H1 (cell line): ENCODE measurements around the gene GAMT. TPM values are rescaled to one million over a fixed set of nuclear protein-coding genes. Genes with fewer than 3 reads are reported as not detected.

ENCODE experiments used
- CTCF ChIA-PET: fragments of 300-600 bp; sonication (Branson Sonifier 250); formaldehyde crosslinking; loops from one replicate; lab custom pipeline; 2021; ENCODE audit not compliant: partially characterized antibody; lab: Charles Lee
- POLR2A ChIA-PET: fragments of 300-600 bp; sonication (Branson Sonifier 250); formaldehyde crosslinking; loops from one replicate; lab custom pipeline; 2021; ENCODE audit warnings: inconsistent platforms; ENCODE audit not compliant: partially characterized antibody; lab: Charles Lee
- DNase-seq, 2 experiments: peaks; one replicate each; pipeline versions ENCODE4 v3.0.0 to v3.0.0-alpha.2; 2010 to 2022; ENCODE audit warnings: low spot score in 2 of 2, low read depth in 1 of 2, mixed read lengths in 1 of 2
- FAIRE-seq: peaks from 2 replicates; lab custom pipeline; 2011; peaks lifted over from hg19 to GRCh38; lab: Jason Lieb, UNC
- H2AFZ ChIP-seq: 2 replicates; pipeline ENCODE4 v1.8.1; 2012; ENCODE audit warnings: low read length, inconsistent platforms
- H2AK5ac ChIP-seq: 2 replicates; pipeline ENCODE4 v1.6.1; 2013; ENCODE audit warnings: low read depth, low read length
- H2BK120ac ChIP-seq: replicated peaks from 2 replicates; pipeline ENCODE3; 2013; ENCODE audit warnings: low read depth, low read length, inconsistent platforms
- H2BK12ac ChIP-seq: 2 replicates; pipeline ENCODE4 v1.6.1; 2013; ENCODE audit warnings: low read depth, low read length
- H2BK15ac ChIP-seq: 2 replicates; pipeline ENCODE4 v1.6.1; 2013; ENCODE audit warnings: low read length
- H2BK20ac ChIP-seq: 2 replicates; pipeline ENCODE4 v1.6.1; 2013; ENCODE audit warnings: low read length
- H2BK5ac ChIP-seq: 2 replicates; pipeline ENCODE4 v1.6.1; 2013; ENCODE audit warnings: low read depth, low read length
- H3K14ac ChIP-seq: 2 replicates; pipeline ENCODE4 v1.6.1; 2013; ENCODE audit warnings: inconsistent platforms; ENCODE audit not compliant: insufficient read length
- H3K18ac ChIP-seq: 2 replicates; pipeline ENCODE4 v1.6.1; 2013; ENCODE audit warnings: low read length; ENCODE audit errors: extremely low read depth
- H3K23ac ChIP-seq: 2 replicates; pipeline ENCODE4 v1.6.1; 2013; ENCODE audit warnings: inconsistent platforms; ENCODE audit not compliant: insufficient read length
- H3K23me2 ChIP-seq: 2 replicates; pipeline ENCODE4 v1.6.1; 2013; ENCODE audit warnings: low read depth, low read length
- H3K27ac ChIP-seq: 2 replicates; pipeline ENCODE4 v1.6.1; 2011; ENCODE audit warnings: low read depth, low read length, inconsistent platforms
- H3K27me3 ChIP-seq, 4 experiments: replicated peaks in 1 of 4; 1 replicate in 1 of 4; 2 replicates in 3 of 4; pipeline versions ENCODE4 v1.6.1 to v1.8.1; 2011 to 2013; ENCODE audit warnings: low read length in 3 of 4, mild to moderate bottlenecking in 3 of 4, inconsistent platforms in 2 of 4, mixed read lengths in 2 of 4, moderate library complexity in 1 of 4; ENCODE audit not compliant: control insufficient read depth in 3 of 4, insufficient read depth in 3 of 4; ENCODE audit errors: extremely low read depth in 1 of 4
- H3K36me3 ChIP-seq, 4 experiments: 2 replicates each; pipeline versions ENCODE4 v1.6.1 to v1.8.1; 2011 to 2013; ENCODE audit warnings: mild to moderate bottlenecking in 4 of 4, low read length in 3 of 4, moderate library complexity in 2 of 4, control low read depth in 1 of 4, inconsistent platforms in 1 of 4; ENCODE audit not compliant: insufficient read depth in 4 of 4, control insufficient read depth in 2 of 4
- H3K4ac ChIP-seq: replicated peaks from 2 replicates; pipeline ENCODE3; 2013; ENCODE audit warnings: low read length, low read depth, mixed read lengths, inconsistent platforms; ENCODE audit not compliant: insufficient read length
- H3K4me1 ChIP-seq, 4 experiments: replicated peaks in 1 of 4; 1 replicate in 1 of 4; 2 replicates in 3 of 4; pipeline versions ENCODE4 v1.6.1 to v1.8.1; 2011 to 2013; ENCODE audit warnings: low read length in 3 of 4, inconsistent platforms in 2 of 4, mixed read lengths in 1 of 4; ENCODE audit not compliant: insufficient read depth in 4 of 4, control insufficient read depth in 3 of 4
- H3K4me2 ChIP-seq, 2 experiments: 2 replicates each; pipeline versions ENCODE4 v1.6.1 to v1.8.1; 2011 to 2013; ENCODE audit warnings: low read depth in 2 of 2, low read length in 2 of 2, control low read depth in 1 of 2, inconsistent platforms in 1 of 2, mild to moderate bottlenecking in 1 of 2; ENCODE audit not compliant: insufficient read depth in 1 of 2
- H3K4me3 ChIP-seq, 4 experiments: fragments of 200-600, 300-600 bp in 1 of 4; sonication (generic), shearing (Covaris generic), sonication (Bioruptor Twin) in 1 of 4; 2 replicates each; pipeline versions ENCODE4 v1.5.1 to v1.8.1; 2011 to 2016; ENCODE audit warnings: low read length in 4 of 4, low read depth in 3 of 4, control low read depth in 2 of 4, inconsistent platforms in 2 of 4, mild to moderate bottlenecking in 2 of 4, mixed read lengths in 1 of 4, moderate library complexity in 1 of 4; ENCODE audit not compliant: insufficient read depth in 2 of 4; ENCODE audit errors: extremely low read depth in 1 of 4
- H3K56ac ChIP-seq: replicated peaks from 2 replicates; pipeline ENCODE3; 2013; ENCODE audit warnings: low read depth, mild to moderate bottlenecking, mixed read lengths, low read length, inconsistent platforms; ENCODE audit not compliant: insufficient read length
- H3K79me1 ChIP-seq: 2 replicates; pipeline ENCODE4 v1.6.1; 2013; ENCODE audit warnings: low read depth, low read length, control low read depth
- H3K79me2 ChIP-seq, 2 experiments: 2 replicates each; pipeline versions ENCODE4 v1.6.1 to v1.8.1; 2012 to 2013; ENCODE audit warnings: low read length in 2 of 2, mild to moderate bottlenecking in 2 of 2, inconsistent platforms in 1 of 2; ENCODE audit not compliant: insufficient read depth in 2 of 2, control insufficient read depth in 1 of 2
- H3K9ac ChIP-seq, 4 experiments: replicated peaks in 1 of 4; 1 replicate in 1 of 4; 2 replicates in 3 of 4; pipeline versions ENCODE4 v1.6.1 to v1.8.1; 2011 to 2013; ENCODE audit warnings: low read depth in 3 of 4, low read length in 3 of 4, control low read depth in 2 of 4, mild to moderate bottlenecking in 2 of 4, moderate library complexity in 2 of 4, inconsistent platforms in 1 of 4; ENCODE audit errors: extremely low read depth in 1 of 4
- H3K9me3 ChIP-seq, 2 experiments: 2 replicates each; pipeline versions ENCODE4 v1.6.1 to v1.8.1; 2012 to 2013; ENCODE audit warnings: mild to moderate bottlenecking in 2 of 2, moderate library complexity in 2 of 2, control low read depth in 1 of 2, inconsistent platforms in 1 of 2, low read depth in 1 of 2, low read length in 1 of 2, mixed read lengths in 1 of 2; ENCODE audit not compliant: insufficient read depth in 2 of 2
- H4K20me1 ChIP-seq, 2 experiments: replicated peaks in 1 of 2; 2 replicates each; pipeline versions ENCODE3 to v1.8.1; 2011 to 2013; ENCODE audit warnings: inconsistent platforms in 2 of 2, low read length in 2 of 2, mild to moderate bottlenecking in 1 of 2; ENCODE audit not compliant: insufficient read depth in 2 of 2, control insufficient read depth in 1 of 2
- H4K5ac ChIP-seq: 2 replicates; pipeline ENCODE4 v1.6.1; 2013; ENCODE audit warnings: low read length, low read depth, mixed read lengths, inconsistent platforms; ENCODE audit not compliant: insufficient read length
- H4K8ac ChIP-seq: 2 replicates; pipeline ENCODE4 v1.8.0; 2013; ENCODE audit warnings: mild to moderate bottlenecking, moderate library complexity, low read length, inconsistent platforms; ENCODE audit not compliant: insufficient read depth; ENCODE audit errors: extremely low read depth
- H4K91ac ChIP-seq: replicated peaks from 2 replicates; pipeline ENCODE3; 2013; ENCODE audit warnings: low read length, mixed read lengths, inconsistent platforms; ENCODE audit not compliant: insufficient read length
- BCL11A ChIP-seq, 2 experiments: IDR thresholded peaks; one replicate each; pipeline ENCODE4 v1.6.1; 2011; ENCODE audit warnings: low read depth in 2 of 2, low read length in 2 of 2, mild to moderate bottlenecking in 2 of 2
- CHD2 ChIP-seq: IDR thresholded peaks from 2 replicates; pipeline ENCODE4 v1.6.1; 2012; ENCODE audit warnings: low read length, improper control_type of control experiment
- EGR1 ChIP-seq: IDR thresholded peaks from 2 replicates; pipeline ENCODE4 v1.6.1; 2011; ENCODE audit warnings: low read depth, low read length, borderline replicate concordance
- FOSL1 ChIP-seq: IDR thresholded peaks from 2 replicates; pipeline ENCODE4 v1.6.1; 2011; ENCODE audit warnings: mild to moderate bottlenecking, low read depth, low read length, moderate library complexity; ENCODE audit not compliant: insufficient read depth
- JUND ChIP-seq: IDR thresholded peaks from 2 replicates; pipeline ENCODE4 v1.6.1; 2011; ENCODE audit warnings: mild to moderate bottlenecking, improper control_type of control experiment, low read length
- PHF8 ChIP-seq: fragments of 200-600 bp; sonication (generic); conservative IDR thresholded peaks from 2 replicates; pipeline ENCODE4 v1.7.1; 2012; ENCODE audit warnings: low read depth, mild to moderate bottlenecking, inconsistent platforms, low read length, moderate library complexity
- TCF12 ChIP-seq: IDR thresholded peaks from 2 replicates; pipeline ENCODE4 v1.6.1; 2011; ENCODE audit warnings: low read depth, mild to moderate bottlenecking, low read length
- TEAD4 ChIP-seq: IDR thresholded peaks from 2 replicates; pipeline ENCODE4 v1.6.1; 2012; ENCODE audit warnings: low read depth, low read length, inconsistent platforms, mixed read lengths
- WGBS, 2 experiments: shearing (Covaris generic) in 1 of 2; methylation state at CpG; one replicate each; pipeline versions ENCODE4 v1.1.6 to v1.1.7; 2013 to 2015; ENCODE audit warnings: low lambda C conversion rate in 2 of 2, mixed read lengths in 2 of 2, inconsistent platforms in 1 of 2, low coverage in 1 of 2, missing lambda C conversion rate in 1 of 2; ENCODE audit not compliant: insufficient replicate concordance in 2 of 2, insufficient coverage in 1 of 2, insufficient read length in 1 of 2; ENCODE audit errors: extremely low coverage in 1 of 2, missing lambda C conversion rate in 1 of 2; 5-methylcytosine and 5-hydroxymethylcytosine counted together
- polyA plus RNA-seq, 7 experiments: library from polyadenylated mRNA; depleted of rRNA in 3 of 7; stranded (reverse) in 5 of 7; unstranded in 2 of 7; fragments of >200 nt in 5 of 7; fragments of 200-250 nt in 2 of 7; gene quantifications; 1 replicate in 5 of 7; 2 replicates in 1 of 7; 4 replicates in 1 of 7; pipeline versions ENCODE4 v1.2.1 to v1.2.3, GENCODE V29; 2011 to 2013; ENCODE audit warnings: missing spikeins in 2 of 7, mixed read lengths in 2 of 7
- total RNA-seq: library from RNA; stranded (reverse); fragmentation: NEBNext Ultra II Directional; extraction: Animal tissue kit (Norgen Biotek cat#: 25700); gene quantifications from 2 replicates; pipeline ENCODE4 v1.2.1, GENCODE V29; 2021
- TF ChIP-seq, protein P1 (sequence below): IDR thresholded peaks from 2 replicates; pipeline ENCODE4 v1.6.1; 2012; ENCODE audit warnings: low read length, inconsistent platforms

GAMT gene
- total and polyA plus RNA-seq, 2 of the 8 experiments (the other 6 are each of a cell fraction or from before 2014, with no cell fraction given) = 17.2 to 35.6 TPM

DNA sequence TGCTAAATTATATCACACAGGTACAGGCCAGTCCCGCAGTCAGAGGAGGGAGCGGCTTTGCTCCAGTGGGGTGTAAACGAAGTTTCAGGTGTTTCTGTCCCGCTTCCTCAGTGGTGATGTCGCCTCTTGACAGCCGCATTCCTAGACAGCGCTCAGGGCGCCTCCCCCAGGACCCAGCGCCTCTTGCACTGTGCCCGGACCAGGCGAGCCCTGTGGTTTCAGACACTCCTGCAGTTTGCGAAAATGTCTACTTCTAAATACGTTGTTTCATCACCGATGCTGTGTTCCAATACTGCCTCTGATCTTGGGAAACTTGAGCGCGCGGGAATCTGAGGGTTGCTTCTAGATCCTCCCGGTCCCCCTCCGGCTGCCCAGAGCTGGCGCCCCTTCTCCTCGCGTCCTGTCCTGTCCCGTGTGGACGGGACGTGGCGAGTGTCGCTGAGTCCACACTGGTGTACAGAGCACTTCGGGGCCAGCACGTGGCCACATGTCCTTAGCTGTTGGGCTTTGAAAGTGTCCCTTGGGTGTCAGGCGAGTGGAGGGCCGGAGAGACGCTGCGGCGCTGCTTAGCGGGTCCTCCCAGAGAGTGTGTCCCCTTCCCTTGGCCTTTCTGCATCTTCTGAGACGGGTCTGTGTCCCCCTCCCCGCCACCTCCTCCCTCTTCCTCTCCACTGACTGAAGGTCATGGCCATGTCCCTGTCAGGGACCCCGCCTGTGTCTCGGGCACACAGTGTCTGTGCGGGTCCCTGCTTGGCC is 22.3 kb upstream of the GAMT start:
- no peak overlapping the region for H3K27ac ChIP-seq
- peak overlapping the region; percentile 31 for H4K8ac ChIP-seq
- peaks cover 37 to 49% of the 10 kb centered on the region in 2 experiments for H4K20me1 ChIP-seq
- H3K4me3 ChIP-seq = no peak overlapping the region
- H4K91ac ChIP-seq = no peak overlapping the region
- no peak overlapping the region for H3K14ac ChIP-seq
- H3K56ac ChIP-seq = no peak overlapping the region
- 90% methylated on average over 37 of the region's 40 CpGs; no CpG with 5 or more reads in 1 of the 2 experiments for WGBS, 2 experiments
- DNase-seq = no peak
- no peaks in the 10 kb centered on the region for H3K27me3 ChIP-seq
- peak overlapping the region; percentile 49; the same call in 1 of the 2 replicates for H2BK5ac ChIP-seq
- POLR2A ChIA-PET = interaction anchor here (0.6 to 2.6 kb wide), 6 partner anchors 9 to 154 kb away, joined by 3 to 12 read pairs (median 3); partner anchors contain the start of gene CIRBP
- no peak overlapping the region for H3K18ac ChIP-seq
- H3K36me3 ChIP-seq = peaks cover 37 to 85% (median 69%) of the 10 kb centered on the region in 4 experiments
- no peak overlapping the region for H2BK120ac ChIP-seq
- H3K9me3 ChIP-seq = no peaks in the 10 kb centered on the region
- H2BK20ac ChIP-seq = no peak overlapping the region
- CTCF ChIA-PET = interaction anchor here (0.9 to 1.4 kb wide), 2 partner anchors 13 kb away, joined by 3 to 6 read pairs; no protein-coding TSS in a partner anchor
- H3K9ac ChIP-seq = no peak overlapping the region
- peaks cover 0 to 3% (median under 1%) of the 10 kb centered on the region in 4 experiments; a peak in 2 of 7 replicates for H3K4me1 ChIP-seq
- no peaks in the 10 kb centered on the region for H3K23me2 ChIP-seq
- H2BK12ac ChIP-seq = no peak overlapping the region
- no peak overlapping the region for H2AFZ ChIP-seq
- FAIRE-seq = no peak
- H3K4me2 ChIP-seq = no peak overlapping the region
- no peak overlapping the region for H3K23ac ChIP-seq
- H4K5ac ChIP-seq = no peak overlapping the region
- peaks cover 13% of the 10 kb centered on the region for H3K79me1 ChIP-seq
- no peak overlapping the region for H2BK15ac ChIP-seq
- no peak overlapping the region for H3K4ac ChIP-seq
- peaks cover 0 to 69% of the 10 kb centered on the region in 2 experiments; a peak in 3 of 4 replicates for H3K79me2 ChIP-seq
- H2AK5ac ChIP-seq = no peak overlapping the region
- TF ChIP-seq TEAD4 (no peak), BCL11A (IDR thresholded peaks at IDR 0.05; ENCODE audit: low read depth in 2 of 2, low read length in 2 of 2) (no peak), TCF12 (no peak), JUND (no peak), EGR1 (no peak), FOSL1 (no peak), PHF8 (no peak), CHD2 (no peak)
- TF ChIP-seq, protein P1, sequence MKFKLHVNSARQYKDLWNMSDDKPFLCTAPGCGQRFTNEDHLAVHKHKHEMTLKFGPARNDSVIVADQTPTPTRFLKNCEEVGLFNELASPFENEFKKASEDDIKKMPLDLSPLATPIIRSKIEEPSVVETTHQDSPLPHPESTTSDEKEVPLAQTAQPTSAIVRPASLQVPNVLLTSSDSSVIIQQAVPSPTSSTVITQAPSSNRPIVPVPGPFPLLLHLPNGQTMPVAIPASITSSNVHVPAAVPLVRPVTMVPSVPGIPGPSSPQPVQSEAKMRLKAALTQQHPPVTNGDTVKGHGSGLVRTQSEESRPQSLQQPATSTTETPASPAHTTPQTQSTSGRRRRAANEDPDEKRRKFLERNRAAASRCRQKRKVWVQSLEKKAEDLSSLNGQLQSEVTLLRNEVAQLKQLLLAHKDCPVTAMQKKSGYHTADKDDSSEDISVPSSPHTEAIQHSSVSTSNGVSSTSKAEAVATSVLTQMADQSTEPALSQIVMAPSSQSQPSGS = no peak
